Measurements from ENCODE around the gene NAB2.

Gene NAB2

GRCh38 chr12:57112492-57113294 lies 23.8 kb downstream of the NAB2 start:
- H3K4me1 ChIP-seq (ENCODE audit: insufficient read depth, low read length, severe bottlenecking): peaks cover 27% of the 10 kb centered on the region
- no peaks in the 10 kb centered on the region for H3K9me2 ChIP-seq (ENCODE audit: low read depth, low read length)
- H3K27ac ChIP-seq (ENCODE audit: low read depth, low read length, poor library complexity, severe bottlenecking): peak overlapping the region; percentile 87
- no peaks in the 10 kb centered on the region for H4K20me1 ChIP-seq (ENCODE audit: insufficient read depth, low read length)
- H3K27me3 ChIP-seq (ENCODE audit: insufficient read depth, low read length): no peaks in the 10 kb centered on the region
- TF ChIP-seq CTCF (IDR thresholded peaks at IDR 0.05; ENCODE audit: low read length) (peak; percentile 89), EZH2 (IDR thresholded peaks at IDR 0.05; ENCODE audit: borderline replicate concordance, low read length) (no peak)
- H3K4me3 ChIP-seq (ENCODE audit: low read depth, low read length, poor library complexity, severe bottlenecking): peak overlapping the region; percentile 82
- 0 out of 2 replicates have a peak, but pooled peaks cover 3% of the 10 kb centered on the region for H3K79me2 ChIP-seq (ENCODE audit: insufficient read depth, low read length)
- H3K4me2 ChIP-seq (ENCODE audit: low read length): peak overlapping the region; percentile 78
- H3F3A ChIP-seq (ENCODE audit: insufficient read depth, low read length): no peaks in the 10 kb centered on the region
- no peaks in the 10 kb centered on the region for H3K9me3 ChIP-seq (ENCODE audit: low read length)
- H2AFZ ChIP-seq (ENCODE audit: low read length): no peak overlapping the region
- peaks cover 10% of the 10 kb centered on the region; the same call in 1 of the 2 replicates for H3K36me3 ChIP-seq (ENCODE audit: insufficient read depth, low read length)
- H3K9ac ChIP-seq (ENCODE audit: low read length): no peak overlapping the region; the same call in 1 of the 2 replicates

GRCh38 chr12:57116580-57117281 lies 27.8 kb downstream of the NAB2 start:
- Histone ChIP-seq H3K27ac (ENCODE audit: low read depth, low read length, poor library complexity, severe bottlenecking) (no peak overlapping the region), H2AFZ (ENCODE audit: low read length) (no peak overlapping the region), H3K9me3 (ENCODE audit: low read length) (no peaks in the 10 kb centered on the region), H3K79me2 (ENCODE audit: insufficient read depth, low read length) (no peaks in the 10 kb centered on the region), H3K4me2 (ENCODE audit: low read length) (no peak overlapping the region), H3F3A (ENCODE audit: insufficient read depth, low read length) (no peaks in the 10 kb centered on the region), H3K27me3 (ENCODE audit: insufficient read depth, low read length) (no peaks in the 10 kb centered on the region), H4K20me1 (ENCODE audit: insufficient read depth, low read length) (no peaks in the 10 kb centered on the region), H3K36me3 (ENCODE audit: insufficient read depth, low read length) (no peaks in the 10 kb centered on the region), H3K4me3 (ENCODE audit: low read depth, low read length, poor library complexity, severe bottlenecking) (no peak overlapping the region), H3K4me1 (ENCODE audit: insufficient read depth, low read length, severe bottlenecking) (peaks cover 10% of the 10 kb centered on the region), H3K9me2 (ENCODE audit: low read depth, low read length) (no peaks in the 10 kb centered on the region), H3K9ac (ENCODE audit: low read length) (no peak overlapping the region)
- no peak for TF ChIP-seq EZH2 (IDR thresholded peaks at IDR 0.05; ENCODE audit: borderline replicate concordance, low read length)
- TF ChIP-seq CTCF (IDR thresholded peaks at IDR 0.05; ENCODE audit: low read length): no peak

DNA sequence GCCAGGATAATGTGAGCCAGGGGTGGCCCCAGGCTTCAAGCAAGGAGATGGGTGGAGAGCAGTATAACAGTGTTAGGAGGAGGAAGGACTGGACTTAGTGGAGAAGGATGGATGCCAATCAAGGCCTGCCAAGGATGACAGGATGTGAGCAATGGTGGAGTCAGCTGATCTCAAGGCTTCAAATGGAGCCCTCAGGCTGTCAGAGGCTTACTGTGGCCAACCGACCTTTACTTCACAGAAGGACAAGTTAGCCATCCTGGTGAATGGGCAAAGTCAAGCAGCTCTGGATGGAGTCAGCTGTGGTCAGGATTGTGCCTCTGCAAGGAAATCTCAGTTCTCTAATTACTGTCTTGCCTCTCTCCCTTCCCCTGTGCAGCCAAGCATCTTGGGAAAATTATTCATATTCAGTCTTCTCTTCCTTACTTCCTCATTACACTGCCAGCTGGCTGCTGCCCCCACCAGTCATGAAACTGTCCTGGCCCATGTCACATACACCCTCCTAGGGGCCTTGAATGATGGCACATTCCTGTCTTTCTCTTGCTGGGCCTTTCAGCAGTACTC lies 29.9 kb downstream of the NAB2 start:
- Histone ChIP-seq H3K79me2 (ENCODE audit: insufficient read depth, low read length) (no peaks in the 10 kb centered on the region), H3K4me1 (ENCODE audit: insufficient read depth, low read length, severe bottlenecking) (no peaks in the 10 kb centered on the region), H3K4me2 (ENCODE audit: low read length) (no peak overlapping the region), H3K36me3 (ENCODE audit: insufficient read depth, low read length) (peaks cover 3% of the 10 kb centered on the region; the same call in 1 of the 2 replicates), H3K27ac (ENCODE audit: low read depth, low read length, poor library complexity, severe bottlenecking) (no peak overlapping the region), H2AFZ (ENCODE audit: low read length) (no peak overlapping the region), H3F3A (ENCODE audit: insufficient read depth, low read length) (no peaks in the 10 kb centered on the region), H3K9ac (ENCODE audit: low read length) (no peak overlapping the region), H4K20me1 (ENCODE audit: insufficient read depth, low read length) (no peaks in the 10 kb centered on the region), H3K9me2 (ENCODE audit: low read depth, low read length) (no peaks in the 10 kb centered on the region), H3K4me3 (ENCODE audit: low read depth, low read length, poor library complexity, severe bottlenecking) (no peak overlapping the region), H3K27me3 (ENCODE audit: insufficient read depth, low read length) (peaks cover 11% of the 10 kb centered on the region; the same call in 1 of the 2 replicates), H3K9me3 (ENCODE audit: low read length) (peaks cover 2% of the 10 kb centered on the region; the same call in 1 of the 2 replicates)
- TF ChIP-seq EZH2 (IDR thresholded peaks at IDR 0.05; ENCODE audit: borderline replicate concordance, low read length): no peak
- TF ChIP-seq CTCF (IDR thresholded peaks at IDR 0.05; ENCODE audit: low read length): no peak
